GM12872 (cell line): Measurements from ENCODE around the gene VWA7.

Experiments
- TF ChIP-seq, protein P1 (sequence below): IDR thresholded peaks from 3 replicates; pipeline ENCODE4 v1.5.1; 2011; ENCODE audit warnings: low read depth, mild to moderate bottlenecking, low read length, moderate library complexity; ENCODE audit not compliant: insufficient read depth

The VWA7 gene

DNA sequence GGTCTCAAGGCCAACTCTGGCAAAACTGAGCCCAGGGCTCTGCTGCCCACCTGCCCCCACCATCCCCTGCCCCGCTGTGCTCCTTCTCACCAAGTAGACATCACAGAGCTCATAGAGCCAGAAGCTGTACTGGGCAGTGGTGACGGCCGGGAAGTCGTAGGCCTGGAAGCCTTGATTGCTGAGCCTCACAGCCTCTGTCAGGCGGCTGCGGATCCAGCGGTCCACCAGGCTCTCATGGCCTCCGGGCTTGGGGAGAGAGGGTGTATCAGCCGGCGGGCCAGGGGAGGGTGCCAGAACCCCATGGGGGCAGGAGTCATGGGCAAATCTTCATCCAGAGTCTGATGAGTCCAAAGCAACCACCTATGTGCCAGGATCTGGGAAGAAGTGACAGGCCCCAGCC lies 2.8 kb upstream of the VWA7 start:
- TF ChIP-seq, protein P1, sequence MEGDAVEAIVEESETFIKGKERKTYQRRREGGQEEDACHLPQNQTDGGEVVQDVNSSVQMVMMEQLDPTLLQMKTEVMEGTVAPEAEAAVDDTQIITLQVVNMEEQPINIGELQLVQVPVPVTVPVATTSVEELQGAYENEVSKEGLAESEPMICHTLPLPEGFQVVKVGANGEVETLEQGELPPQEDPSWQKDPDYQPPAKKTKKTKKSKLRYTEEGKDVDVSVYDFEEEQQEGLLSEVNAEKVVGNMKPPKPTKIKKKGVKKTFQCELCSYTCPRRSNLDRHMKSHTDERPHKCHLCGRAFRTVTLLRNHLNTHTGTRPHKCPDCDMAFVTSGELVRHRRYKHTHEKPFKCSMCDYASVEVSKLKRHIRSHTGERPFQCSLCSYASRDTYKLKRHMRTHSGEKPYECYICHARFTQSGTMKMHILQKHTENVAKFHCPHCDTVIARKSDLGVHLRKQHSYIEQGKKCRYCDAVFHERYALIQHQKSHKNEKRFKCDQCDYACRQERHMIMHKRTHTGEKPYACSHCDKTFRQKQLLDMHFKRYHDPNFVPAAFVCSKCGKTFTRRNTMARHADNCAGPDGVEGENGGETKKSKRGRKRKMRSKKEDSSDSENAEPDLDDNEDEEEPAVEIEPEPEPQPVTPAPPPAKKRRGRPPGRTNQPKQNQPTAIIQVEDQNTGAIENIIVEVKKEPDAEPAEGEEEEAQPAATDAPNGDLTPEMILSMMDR = no peak

DNA sequence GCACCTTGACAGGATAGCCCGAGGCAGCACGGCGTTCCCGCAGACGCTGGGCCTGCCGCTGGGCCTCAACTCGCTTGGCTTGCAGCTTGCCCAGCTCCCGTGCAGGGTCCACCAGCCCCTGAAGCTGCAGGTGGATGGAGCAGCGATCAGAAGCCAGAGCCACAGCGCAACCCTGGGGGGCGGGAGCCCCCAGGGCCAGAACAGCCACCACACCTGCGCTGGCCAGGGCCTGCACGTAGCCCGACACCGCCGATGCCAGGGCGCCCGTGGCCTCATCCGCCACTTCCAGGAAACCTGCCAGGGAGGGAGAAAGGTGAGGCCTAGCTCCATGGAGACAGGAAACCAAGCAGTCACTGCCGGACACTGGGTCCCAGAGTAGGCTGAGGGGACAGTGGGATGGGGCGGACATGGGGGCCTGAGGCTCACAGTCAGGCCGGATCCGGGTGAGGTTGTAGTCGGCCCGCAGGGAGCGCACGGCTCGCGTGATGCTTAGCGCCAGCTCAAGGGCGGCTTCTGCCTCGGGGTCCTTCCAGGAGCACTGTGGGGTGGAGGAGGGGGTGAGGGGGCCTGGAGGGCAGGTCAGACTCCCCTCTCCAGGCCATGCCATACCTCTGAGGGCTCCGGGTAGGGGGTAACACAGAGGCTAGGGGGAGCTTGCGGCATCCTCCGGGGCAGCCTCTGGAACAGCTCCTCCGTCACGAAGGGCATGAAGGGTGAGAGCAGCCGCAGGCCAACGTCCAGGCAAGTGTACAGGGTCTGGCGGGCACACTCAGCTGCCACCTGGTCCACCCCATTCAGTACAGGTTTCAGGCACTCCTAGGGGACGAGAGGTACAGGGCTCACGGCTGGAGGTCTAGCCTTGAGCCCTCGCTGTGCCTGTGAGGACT lies 2.1 kb upstream of the VWA7 start:
- TF ChIP-seq, protein P1 = no peak

DNA sequence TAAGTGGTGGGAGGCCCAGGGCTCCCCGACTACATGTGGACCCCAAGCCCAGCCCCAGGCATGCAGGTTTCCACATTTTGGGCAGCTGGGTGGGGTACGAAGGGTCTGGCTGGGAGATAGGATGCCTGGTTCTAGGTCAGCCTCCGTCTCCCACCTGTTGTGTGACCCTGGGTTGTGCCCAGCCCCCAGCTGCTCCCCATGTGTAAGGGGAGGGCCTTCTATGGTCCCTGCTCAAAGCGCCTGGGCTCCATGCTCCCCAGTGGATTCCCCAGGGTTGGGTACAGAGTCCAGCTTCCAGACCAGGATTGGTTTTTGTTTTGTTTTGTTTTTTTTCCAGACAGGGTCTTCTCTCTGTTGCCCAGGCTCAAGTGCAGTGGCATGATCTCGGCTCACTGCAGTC lies 1.1 kb upstream of the VWA7 start:
- TF ChIP-seq, protein P1 = no peak

DNA sequence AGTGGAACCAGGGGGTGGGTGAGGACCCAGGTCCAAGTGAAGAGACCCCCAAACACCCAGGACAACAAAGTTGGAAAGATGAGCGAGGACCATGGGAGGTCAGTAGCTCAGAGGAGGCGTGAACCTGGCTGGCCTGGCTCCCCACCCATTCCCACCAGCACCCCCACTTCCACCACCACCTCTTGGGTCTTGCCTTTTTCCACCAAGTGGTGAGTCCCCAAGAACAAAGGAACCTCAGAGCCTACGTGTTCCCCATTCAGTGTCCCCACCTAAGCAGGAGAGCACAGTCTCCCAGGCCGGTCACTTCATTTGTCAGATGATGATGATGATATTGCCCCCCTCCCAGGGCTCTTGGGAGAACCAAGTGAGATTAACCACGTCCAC lies 531 bp upstream of the VWA7 start:
- TF ChIP-seq, protein P1 = no peak

DNA sequence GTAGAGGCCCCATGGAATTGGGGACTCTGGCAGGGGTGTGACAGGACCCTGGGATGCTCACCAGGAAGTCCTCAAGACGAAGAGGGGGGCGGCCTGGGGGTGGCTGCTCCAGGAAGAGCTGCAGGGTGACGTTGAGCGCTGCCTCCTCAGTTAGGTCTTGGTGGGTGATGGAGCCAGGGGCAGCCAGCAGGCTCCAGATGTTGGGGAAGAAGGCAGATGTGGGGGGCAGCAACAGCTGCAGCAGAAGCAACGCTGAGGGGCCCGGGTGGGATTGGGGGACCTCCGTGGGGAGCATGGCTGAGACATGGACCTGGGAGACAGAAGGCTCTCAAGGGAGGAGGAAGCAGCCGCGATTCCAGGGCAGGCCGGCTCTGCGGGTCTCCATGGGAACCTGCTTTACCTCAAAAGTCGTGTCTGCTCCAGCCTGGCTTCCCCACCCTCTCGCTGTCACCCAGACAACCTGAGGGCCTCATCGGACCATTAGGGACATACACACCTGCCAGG lies 591 bp downstream of the VWA7 start:
- TF ChIP-seq, protein P1 = no peak

DNA sequence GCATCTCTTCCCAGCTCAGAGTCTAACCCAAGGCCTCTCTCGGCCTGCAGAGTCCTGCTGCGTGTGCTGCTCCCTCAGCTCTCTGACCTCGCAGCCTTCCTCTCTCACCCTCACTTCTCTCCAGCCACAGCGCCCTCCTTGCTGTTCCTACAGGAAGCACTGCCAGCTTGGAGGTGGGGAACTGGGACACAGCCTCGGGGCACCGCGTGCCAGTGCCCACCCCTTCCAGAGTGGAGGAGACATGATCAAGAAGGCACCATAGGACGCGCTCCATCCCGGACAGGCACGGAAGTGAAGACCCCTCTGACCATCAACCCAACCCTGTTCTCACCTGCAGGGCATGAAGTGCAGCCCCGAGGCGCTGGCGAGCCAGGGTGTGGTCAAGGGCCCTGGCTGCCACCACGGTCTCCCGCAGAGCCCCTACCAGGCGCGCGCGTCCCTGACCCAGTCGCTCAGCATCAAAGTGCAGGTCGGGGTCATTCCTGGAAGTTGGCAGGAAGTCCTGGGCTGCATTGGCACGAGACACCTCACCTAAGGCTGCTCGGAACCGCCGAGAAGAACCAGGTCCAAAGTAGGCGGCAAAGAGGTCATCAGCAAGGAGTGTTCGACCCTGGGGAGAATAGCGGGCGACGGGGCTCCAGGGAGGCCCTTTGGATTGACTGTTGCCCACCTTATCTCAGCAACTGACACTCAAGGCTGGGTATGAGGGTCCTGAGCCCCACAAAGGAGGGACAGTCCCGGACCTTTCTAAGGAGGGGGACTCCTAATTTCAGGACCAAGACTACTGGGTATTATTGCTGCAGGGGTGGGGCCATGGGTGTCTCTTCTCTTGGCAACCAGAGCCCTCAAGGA lies 1.3 kb downstream of the VWA7 start:
- TF ChIP-seq, protein P1 = no peak

DNA sequence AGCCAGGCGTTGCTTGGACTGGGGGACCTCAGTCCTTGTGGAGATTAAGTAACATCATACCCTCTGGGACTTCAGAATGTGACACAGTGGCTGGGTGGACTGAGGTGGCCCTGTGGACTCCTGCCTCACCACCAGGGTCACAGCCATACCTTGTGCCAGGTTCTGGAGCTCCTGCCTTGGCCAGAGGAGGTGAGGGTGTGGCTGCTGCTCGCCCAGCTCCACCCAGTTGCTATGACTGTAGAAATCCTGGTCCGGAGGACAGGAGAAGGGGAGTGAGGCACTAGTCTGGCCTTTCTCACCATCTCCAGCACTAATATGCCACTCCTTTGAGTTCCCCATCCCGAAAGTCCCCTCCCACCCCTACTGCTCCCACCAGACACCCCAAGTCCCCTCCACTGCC lies 1.9 kb downstream of the VWA7 start:
- TF ChIP-seq, protein P1 = no peak
